KMS-11 (cell line): ENCODE data around the gene PDPR.
"Not testable (repeated sequence)": the region's sequence is repeated elsewhere in the genome, so short reads cannot be mapped to it uniquely, and the experiment has no call there.

Experiments used
- H2AFZ ChIP-seq: fragments of 200-600 bp; sonication (generic); 2 replicates; pipeline ENCODE4 v1.6.1; 2016; ENCODE audit warnings: antibody characterized with exemption, mixed run types, low read depth
- H3K27ac ChIP-seq: fragments of 200-600 bp; sonication (generic); 2 replicates; pipeline ENCODE4 v1.6.1; 2016; ENCODE audit warnings: mild to moderate bottlenecking, mixed run types
- H3K27me3 ChIP-seq: fragments of 200-600 bp; sonication (generic); 2 replicates; pipeline ENCODE4 v1.6.1; 2017; ENCODE audit warnings: mild to moderate bottlenecking, low read depth, mixed run types, moderate library complexity; ENCODE audit not compliant: insufficient read depth
- H3K36me3 ChIP-seq: fragments of 200-600 bp; sonication (generic); 2 replicates; pipeline ENCODE4 v1.6.1; 2017; ENCODE audit warnings: mild to moderate bottlenecking, mixed run types; ENCODE audit not compliant: insufficient read depth
- H3K4me1 ChIP-seq: fragments of 200-600 bp; sonication (generic); 2 replicates; pipeline ENCODE4 v1.6.1; 2016; ENCODE audit warnings: mild to moderate bottlenecking, low read depth, mixed run types; ENCODE audit not compliant: poor library complexity, severe bottlenecking
- H3K4me2 ChIP-seq: fragments of 200-600 bp; sonication (generic); 2 replicates; pipeline ENCODE4 v1.7.0; 2016; ENCODE audit warnings: mild to moderate bottlenecking, mixed run types
- H3K4me3 ChIP-seq: fragments of 200-600 bp; sonication (generic); IDR thresholded peaks from 2 replicates; pipeline ENCODE4 v1.6.1; 2017; ENCODE audit warnings: low read depth, low read length, mixed read lengths; ENCODE audit not compliant: insufficient read depth
- H3K79me2 ChIP-seq: fragments of 200-600 bp; sonication (generic); 2 replicates; pipeline ENCODE4 v1.6.1; 2016; ENCODE audit warnings: low read depth, mixed run types; ENCODE audit not compliant: insufficient read depth
- H3K9ac ChIP-seq: fragments of 200-600 bp; sonication (generic); 2 replicates; pipeline ENCODE4 v1.6.1; 2016; ENCODE audit warnings: mild to moderate bottlenecking, mixed run types
- H4K20me1 ChIP-seq: fragments of 200-600 bp; sonication (generic); 2 replicates; pipeline ENCODE4 v1.6.1; 2016; ENCODE audit warnings: mild to moderate bottlenecking, mixed run types; ENCODE audit not compliant: insufficient read depth

The PDPR gene

DNA sequence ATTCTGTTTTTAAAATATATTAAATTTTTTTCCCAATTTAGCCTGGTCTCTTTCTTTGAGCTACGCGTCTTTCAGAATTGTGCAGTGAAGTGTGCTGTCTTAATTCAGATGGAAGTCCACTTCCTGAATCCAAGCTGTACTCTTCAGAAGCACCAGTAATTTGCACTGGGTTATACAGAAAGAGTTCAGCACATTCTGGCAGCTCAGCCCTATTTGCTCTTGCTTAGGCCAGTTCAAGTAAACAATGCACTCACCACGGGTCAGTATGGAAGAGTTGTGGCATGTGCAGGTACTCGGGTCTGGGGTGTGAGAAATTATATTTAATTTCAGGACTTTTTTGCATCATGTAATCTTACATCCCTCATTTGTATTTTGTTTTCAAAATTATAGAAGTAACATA lies 25.3 kb upstream of the PDPR start:
- not testable (repeated sequence) for H3K4me2 ChIP-seq, H3K4me3 ChIP-seq, H3K36me3 ChIP-seq, H3K9ac ChIP-seq, H3K27ac ChIP-seq, H3K27me3 ChIP-seq, H3K79me2 ChIP-seq, H4K20me1 ChIP-seq, H3K4me1 ChIP-seq, H2AFZ ChIP-seq

DNA sequence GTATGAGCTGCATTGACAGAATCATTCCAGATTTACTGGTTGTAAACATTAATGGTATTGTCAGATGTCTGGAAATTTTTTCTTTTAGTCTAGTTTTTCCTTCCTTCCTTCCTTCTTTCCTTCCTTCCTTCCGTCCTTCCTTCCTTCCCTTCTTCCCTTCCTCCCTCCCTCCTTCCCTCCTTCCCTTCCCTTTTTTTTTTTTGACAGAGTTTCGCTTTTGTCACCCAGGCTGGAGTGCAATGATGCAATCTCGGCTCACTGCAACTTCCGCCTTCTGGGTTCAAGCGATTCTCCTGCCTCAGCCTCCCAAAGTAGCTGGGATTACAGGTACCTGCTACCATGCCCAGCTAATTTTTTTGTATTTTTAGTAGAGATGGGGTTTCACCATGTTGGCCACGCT lies 24.8 kb upstream of the PDPR start:
- not testable (repeated sequence) for H4K20me1 ChIP-seq, H3K4me1 ChIP-seq, H3K27ac ChIP-seq, H3K27me3 ChIP-seq, H3K79me2 ChIP-seq, H3K36me3 ChIP-seq, H2AFZ ChIP-seq, H3K4me3 ChIP-seq, H3K4me2 ChIP-seq, H3K9ac ChIP-seq

DNA sequence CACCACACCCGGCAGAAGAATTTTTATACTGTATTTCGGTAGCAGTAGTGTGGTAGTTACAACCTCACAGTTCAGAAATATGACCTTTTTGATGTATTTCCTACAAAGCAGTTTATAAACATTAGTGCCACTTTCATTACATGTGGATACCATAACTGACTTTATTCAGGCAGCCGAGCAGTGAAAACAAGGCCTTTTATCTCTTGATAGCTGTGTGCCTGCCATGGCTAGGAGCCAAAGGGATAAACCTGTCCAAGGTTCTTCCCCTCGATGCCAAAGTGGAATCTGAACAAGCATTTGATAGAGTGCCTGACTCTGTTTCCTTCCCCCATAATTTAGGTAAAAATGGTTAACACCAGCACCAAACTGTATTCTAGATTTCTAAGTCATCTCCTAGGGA lies 23.0 kb upstream of the PDPR start:
- not testable (repeated sequence) for H3K79me2 ChIP-seq

DNA sequence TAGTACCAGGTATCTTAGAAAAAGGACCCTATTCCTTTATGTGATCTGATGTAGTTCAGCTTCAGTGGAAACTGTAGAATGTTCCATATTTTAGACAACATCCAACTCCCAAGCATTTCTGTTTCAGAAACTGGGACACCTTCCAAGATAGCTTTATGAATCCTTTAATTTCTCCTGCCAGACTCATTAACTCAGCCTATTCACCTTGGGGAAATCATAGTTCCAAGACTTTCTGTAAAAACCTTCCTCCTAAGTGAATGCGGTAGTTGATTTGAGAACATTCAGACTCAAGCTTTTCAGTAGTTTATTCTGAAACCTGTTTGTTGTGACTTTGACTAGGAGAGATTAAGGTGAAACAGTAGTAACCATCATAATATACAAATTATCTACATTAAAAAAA lies 20.0 kb upstream of the PDPR start:
- H3K27me3 ChIP-seq, H3K4me2 ChIP-seq, H3K79me2 ChIP-seq, H4K20me1 ChIP-seq, H2AFZ ChIP-seq, H3K4me1 ChIP-seq, H3K36me3 ChIP-seq, H3K27ac ChIP-seq, H3K9ac ChIP-seq, H3K4me3 ChIP-seq: not testable (repeated sequence)

More for the DNA sequence above, 23.0 kb upstream of the PDPR start:
- H3K27ac ChIP-seq, H3K4me1 ChIP-seq, H2AFZ ChIP-seq, H3K9ac ChIP-seq, H4K20me1 ChIP-seq, H3K4me3 ChIP-seq, H3K4me2 ChIP-seq, H3K36me3 ChIP-seq, H3K27me3 ChIP-seq: not testable (repeated sequence)

DNA sequence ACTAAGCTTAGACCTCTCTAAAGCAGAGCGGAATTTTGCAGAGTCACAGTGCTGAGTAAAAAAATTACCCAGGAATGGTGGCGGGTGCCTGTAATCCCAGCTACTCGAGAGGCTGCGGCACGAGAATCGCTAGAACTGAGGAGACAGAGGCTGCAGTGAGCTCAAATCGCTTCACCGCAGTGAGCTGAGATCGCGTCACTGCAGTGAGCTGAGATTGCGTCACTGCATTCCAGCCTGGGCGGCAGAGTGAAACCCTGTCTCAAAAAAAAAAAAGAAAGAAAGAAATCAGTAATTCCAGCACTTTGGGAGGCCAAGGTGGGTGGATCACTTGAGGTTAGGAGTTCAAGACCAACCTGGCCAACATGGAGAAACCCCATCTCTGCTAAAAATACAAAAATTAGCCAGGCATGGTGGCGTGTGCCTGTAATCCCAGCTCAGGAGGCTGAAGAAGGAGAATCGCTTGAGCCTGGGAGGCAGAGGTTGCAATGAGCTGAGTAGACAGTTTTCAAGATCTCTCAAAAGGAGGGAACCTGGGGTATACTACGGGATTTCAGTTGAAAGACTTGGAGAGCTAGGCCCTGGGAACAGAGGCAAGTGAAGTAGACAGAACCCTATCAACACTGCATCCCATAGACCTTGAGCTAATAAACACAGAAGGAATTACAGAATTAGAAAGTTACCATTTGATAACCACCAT lies 4.4 kb upstream of the PDPR start:
- not testable (repeated sequence) for H2AFZ ChIP-seq, H3K79me2 ChIP-seq, H3K27me3 ChIP-seq, H4K20me1 ChIP-seq, H3K27ac ChIP-seq, H3K4me1 ChIP-seq, H3K36me3 ChIP-seq, H3K9ac ChIP-seq, H3K4me2 ChIP-seq, H3K4me3 ChIP-seq

DNA sequence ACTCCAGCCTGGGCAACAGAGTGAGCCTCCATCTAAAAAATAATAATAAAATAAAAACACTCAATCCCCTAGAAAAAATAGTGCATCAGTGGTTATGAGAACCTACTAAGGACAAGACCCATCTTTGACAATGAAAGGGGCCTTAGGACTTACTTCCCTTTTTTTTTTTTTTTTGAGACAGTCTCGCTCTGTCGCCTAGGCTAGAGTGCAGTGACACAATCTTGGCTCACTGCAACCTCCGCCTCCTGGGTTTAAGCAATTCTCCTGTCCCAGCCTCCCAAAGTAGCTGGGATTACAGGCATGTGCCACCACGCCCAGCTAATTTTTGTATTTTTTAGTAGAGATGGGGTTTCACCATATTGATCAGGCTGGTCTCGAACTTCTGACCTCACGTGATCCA lies 2.0 kb upstream of the PDPR start:
- not testable (repeated sequence) for H4K20me1 ChIP-seq, H3K79me2 ChIP-seq, H3K36me3 ChIP-seq, H3K4me1 ChIP-seq, H2AFZ ChIP-seq, H3K4me2 ChIP-seq, H3K27me3 ChIP-seq, H3K4me3 ChIP-seq, H3K9ac ChIP-seq, H3K27ac ChIP-seq

DNA sequence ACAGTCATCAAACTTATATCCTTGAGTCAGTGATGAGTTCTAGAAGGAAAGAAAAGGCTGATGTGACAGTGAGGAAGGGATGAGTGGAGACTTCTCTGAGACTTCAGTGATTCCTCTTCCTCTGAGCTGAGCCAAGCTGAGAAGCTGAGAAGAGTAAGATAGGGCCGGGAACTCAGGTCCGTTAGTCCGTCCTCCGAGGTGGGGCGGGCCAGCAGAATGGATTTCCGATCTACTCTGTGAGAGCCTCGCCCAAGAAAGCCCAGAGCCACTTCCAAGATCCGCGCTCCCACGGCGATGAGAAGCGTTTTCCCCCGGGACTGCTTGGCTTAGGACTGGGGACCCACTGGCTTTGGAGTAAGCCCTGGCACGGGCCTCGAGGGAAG lies 542 bp upstream of the PDPR start:
- not testable (repeated sequence) for H3K4me1 ChIP-seq, H3K4me2 ChIP-seq, H3K79me2 ChIP-seq, H3K4me3 ChIP-seq, H4K20me1 ChIP-seq, H3K27ac ChIP-seq, H3K36me3 ChIP-seq, H3K27me3 ChIP-seq
- Histone ChIP-seq H2AFZ (peak overlapping the region; percentile 26; the same call in 1 of the 2 replicates), H3K9ac (peak overlapping the region; percentile 66; the same call in 1 of the 2 replicates)

DNA sequence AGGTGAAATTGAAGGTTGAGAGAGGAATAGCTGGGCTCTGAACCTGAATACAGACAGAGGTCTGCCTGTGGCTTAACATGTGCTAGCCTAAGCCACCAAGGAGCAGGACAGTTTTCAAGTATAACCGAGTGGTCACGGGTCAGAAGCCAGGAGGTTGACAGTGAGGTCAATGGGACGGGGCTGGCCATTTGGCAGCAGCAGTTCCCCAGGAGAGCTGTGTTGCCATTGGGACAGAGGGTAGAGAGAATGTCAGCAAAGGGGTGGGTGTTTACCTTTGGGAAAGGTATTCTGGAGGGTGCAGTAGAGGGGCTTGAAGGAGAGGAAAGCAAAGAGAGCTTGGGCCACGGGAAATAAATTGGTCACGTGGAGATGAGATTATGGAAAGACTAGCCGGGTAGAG lies 4.2 kb downstream of the PDPR start:
- not testable (repeated sequence) for H3K4me2 ChIP-seq, H3K27me3 ChIP-seq, H3K4me3 ChIP-seq, H3K79me2 ChIP-seq, H3K4me1 ChIP-seq, H2AFZ ChIP-seq, H3K9ac ChIP-seq, H3K27ac ChIP-seq, H3K36me3 ChIP-seq, H4K20me1 ChIP-seq

DNA sequence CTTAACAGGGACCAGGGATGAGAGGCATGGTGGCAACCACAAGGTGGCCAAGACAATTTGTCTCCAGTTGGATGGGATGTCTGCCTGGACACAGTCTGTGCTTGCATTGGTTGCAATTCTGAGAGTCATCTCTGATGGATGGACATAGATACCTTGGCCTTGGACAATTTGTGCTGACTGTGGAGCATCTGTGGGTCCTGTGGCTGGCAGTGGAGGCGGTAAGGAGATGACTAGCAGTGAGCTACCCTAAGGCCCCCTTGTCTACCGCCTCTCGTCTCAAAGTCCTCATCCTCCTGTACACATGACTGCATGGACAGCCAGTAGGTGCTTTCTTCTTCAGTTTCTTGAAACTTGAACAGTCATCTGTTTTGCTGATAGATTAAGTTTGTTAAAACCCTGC lies 4.6 kb downstream of the PDPR start:
- not testable (repeated sequence) for H3K27me3 ChIP-seq, H2AFZ ChIP-seq, H3K9ac ChIP-seq, H3K36me3 ChIP-seq, H4K20me1 ChIP-seq, H3K4me2 ChIP-seq, H3K79me2 ChIP-seq, H3K4me3 ChIP-seq, H3K4me1 ChIP-seq, H3K27ac ChIP-seq

DNA sequence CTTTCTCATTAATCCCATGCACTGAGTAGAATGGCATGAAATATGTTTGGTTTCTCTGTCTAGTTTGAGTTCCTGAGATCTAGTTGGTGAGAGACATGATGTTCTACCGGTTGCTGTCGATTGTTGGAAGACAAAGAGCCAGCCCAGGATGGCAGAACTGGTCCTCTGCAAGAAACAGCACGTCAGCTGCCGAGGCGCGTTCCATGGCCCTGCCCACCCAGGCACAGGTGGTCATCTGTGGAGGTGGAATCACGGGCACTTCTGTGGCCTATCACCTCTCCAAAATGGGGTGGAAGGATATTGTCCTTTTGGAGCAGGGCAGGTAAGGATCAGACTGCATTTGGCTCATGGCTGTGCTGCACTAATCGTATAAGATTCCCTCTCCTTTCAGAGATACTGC lies 6.3 kb downstream of the PDPR start:
- H3K27ac ChIP-seq, H4K20me1 ChIP-seq, H3K9ac ChIP-seq, H3K79me2 ChIP-seq, H2AFZ ChIP-seq, H3K36me3 ChIP-seq, H3K4me2 ChIP-seq, H3K4me1 ChIP-seq, H3K27me3 ChIP-seq, H3K4me3 ChIP-seq: not testable (repeated sequence)

DNA sequence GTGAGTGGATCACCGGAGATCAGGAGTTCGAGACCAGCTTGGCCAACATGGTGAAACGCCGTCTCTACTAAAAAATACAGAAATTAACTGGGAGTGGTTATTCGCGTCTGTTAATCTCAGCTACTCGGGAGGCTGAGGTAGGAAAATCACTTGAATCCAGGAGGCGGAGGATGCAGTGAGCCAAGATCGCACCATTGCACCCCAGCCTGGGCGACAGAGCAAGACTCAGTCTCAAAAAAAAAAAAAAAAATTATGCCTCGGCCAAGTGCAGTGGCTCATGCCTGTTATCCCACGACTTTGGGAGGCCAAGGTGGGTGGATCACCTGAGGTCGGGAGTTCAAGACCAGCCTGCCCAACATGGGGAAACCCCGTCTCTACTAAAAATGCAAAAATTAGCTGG lies 9.7 kb downstream of the PDPR start:
- H4K20me1 ChIP-seq, H3K4me3 ChIP-seq, H3K36me3 ChIP-seq, H3K27ac ChIP-seq, H3K9ac ChIP-seq, H3K27me3 ChIP-seq, H2AFZ ChIP-seq, H3K4me2 ChIP-seq, H3K79me2 ChIP-seq, H3K4me1 ChIP-seq: not testable (repeated sequence)
